CD14-positive monocyte (primary cell): ENCODE data around the gene FARP1. TPM values are rescaled to one million over a fixed set of nuclear protein-coding genes. Genes with fewer than 3 reads are reported as not detected.

Experiments used
- DNase-seq, 3 donors: peaks; one replicate each; pipeline ENCODE4 v3.0.0-alpha.2; 2011 to 2022
- H2AFZ ChIP-seq: 2 replicates; pipeline ENCODE4 v1.6.0; 2012; ENCODE audit warnings: mild to moderate bottlenecking, low read depth, low read length, inconsistent platforms; ENCODE audit not compliant: insufficient read depth, poor library complexity, severe bottlenecking
- H3K27ac ChIP-seq, 2 donors: 1 replicate in 1 of 2; 2 replicates in 1 of 2; pipeline ENCODE4 v1.5.1; 2012 to 2013; ENCODE audit warnings: low read length in 2 of 2, control low read depth in 1 of 2, inconsistent platforms in 1 of 2, low read depth in 1 of 2, mild to moderate bottlenecking in 1 of 2
- H3K27me3 ChIP-seq, 2 donors: one replicate each; pipeline versions ENCODE4 v1.6.0 to v1.6.1; 2011 to 2013; ENCODE audit warnings: low read length in 2 of 2; ENCODE audit not compliant: control insufficient read depth in 2 of 2, insufficient read depth in 2 of 2
- H3K36me3 ChIP-seq, 2 donors: replicated peaks in 1 of 2; 1 replicate in 1 of 2; 2 replicates in 1 of 2; pipeline versions ENCODE4 v1.5.1 to v1.6.1; 2012 to 2013; ENCODE audit warnings: low read length in 2 of 2, control low read depth in 1 of 2, inconsistent platforms in 1 of 2, mild to moderate bottlenecking in 1 of 2; ENCODE audit not compliant: insufficient read depth in 2 of 2, control insufficient read depth in 1 of 2
- H3K4me1 ChIP-seq, 2 donors: 1 replicate in 1 of 2; 2 replicates in 1 of 2; pipeline versions ENCODE4 v1.5.1 to v1.6.1; 2012 to 2013; ENCODE audit warnings: low read length in 2 of 2, control low read depth in 1 of 2, inconsistent platforms in 1 of 2, mild to moderate bottlenecking in 1 of 2, moderate library complexity in 1 of 2; ENCODE audit not compliant: insufficient read depth in 2 of 2, control insufficient read depth in 1 of 2
- H3K4me2 ChIP-seq: replicated peaks from 2 replicates; pipeline ENCODE3; 2012; ENCODE audit warnings: low read length, moderate library complexity, mild to moderate bottlenecking; ENCODE audit not compliant: poor library complexity, severe bottlenecking; ENCODE audit errors: extremely low read depth
- H3K4me3 ChIP-seq, 3 experiments: fragments of 200-600 bp in 1 of 3; sonication (generic) in 1 of 3; replicated peaks in 1 of 3; 1 replicate in 2 of 3; 2 replicates in 1 of 3; pipeline ENCODE4 v1.5.1; 2011 to 2013; ENCODE audit warnings: low read length in 3 of 3, mild to moderate bottlenecking in 3 of 3, control low read depth in 2 of 3, low read depth in 2 of 3, inconsistent platforms in 1 of 3, moderate library complexity in 1 of 3
- H3K79me2 ChIP-seq: 2 replicates; pipeline ENCODE4 v1.6.0; 2012; ENCODE audit warnings: mild to moderate bottlenecking, control low read depth, inconsistent platforms, low read length, moderate library complexity; ENCODE audit not compliant: insufficient read depth
- H3K9ac ChIP-seq: 2 replicates; pipeline ENCODE4 v1.6.0; 2017; ENCODE audit warnings: low read length, mild to moderate bottlenecking; ENCODE audit not compliant: insufficient read depth, poor library complexity, severe bottlenecking
- H3K9me3 ChIP-seq, 2 donors: replicated peaks in 1 of 2; 1 replicate in 1 of 2; 2 replicates in 1 of 2; pipeline versions ENCODE4 v1.5.1 to v1.6.1; 2012 to 2013; ENCODE audit warnings: low read length in 2 of 2, control low read depth in 1 of 2; ENCODE audit not compliant: control insufficient read depth in 1 of 2, insufficient read depth in 1 of 2
- H4K20me1 ChIP-seq: 2 replicates; pipeline ENCODE4 v1.6.0; 2012; ENCODE audit warnings: mild to moderate bottlenecking, low read length, control low read depth, moderate library complexity; ENCODE audit not compliant: insufficient read depth
- H3K27ac Mint-ChIP-seq, 7 donors: one replicate each; pipeline ENCODE4 v1.8.0; 2020; ENCODE audit warnings: mild to moderate bottlenecking in 7 of 7, mixed read lengths in 7 of 7, moderate library complexity in 6 of 7, inconsistent platforms in 2 of 7
- H3K27me3 Mint-ChIP-seq, 3 donors: one replicate each; pipeline ENCODE4 v1.8.0; 2021 to 2022; ENCODE audit warnings: low read depth in 3 of 3, mild to moderate bottlenecking in 3 of 3, mixed read lengths in 3 of 3, moderate library complexity in 3 of 3, inconsistent platforms in 1 of 3
- H3K36me3 Mint-ChIP-seq, 2 donors: one replicate each; pipeline ENCODE4 v1.8.0; 2020; ENCODE audit warnings: mixed read lengths in 2 of 2, inconsistent platforms in 1 of 2, mild to moderate bottlenecking in 1 of 2
- H3K4me1 Mint-ChIP-seq: one replicate; pipeline ENCODE4 v1.8.0; 2020; ENCODE audit warnings: mild to moderate bottlenecking, mixed read lengths
- H3K4me3 Mint-ChIP-seq, 2 donors: one replicate each; pipeline ENCODE4 v1.8.0; 2020; ENCODE audit warnings: mild to moderate bottlenecking in 2 of 2, mixed read lengths in 2 of 2, moderate library complexity in 1 of 2
- H3K9me3 Mint-ChIP-seq, 7 donors: one replicate each; pipeline ENCODE4 v1.8.0; 2020 to 2022; ENCODE audit warnings: mixed read lengths in 7 of 7, mild to moderate bottlenecking in 6 of 7, moderate library complexity in 6 of 7, inconsistent platforms in 2 of 7
- WGBS: methylation state at CpG from one replicate; pipeline ENCODE4 v1.1.5; 2013; ENCODE audit warnings: missing lambda C conversion rate; ENCODE audit not compliant: insufficient coverage; 5-methylcytosine and 5-hydroxymethylcytosine counted together
- intact Hi-C, 2 donors: fragments of 100-400 bp; cut with micrococcal nuclease; formaldehyde crosslinking; loops; one replicate each; pipeline versions ENCODE4 v1.15.0 to v1.15.1; 2023
- polyA plus RNA-seq, 3 donors: library from polyadenylated mRNA; depleted of rRNA in 1 of 3; unstranded in 2 of 3; stranded (reverse) in 1 of 3; fragments of 300-500 nt in 2 of 3; fragments of >200 nt in 1 of 3; fragmentation: Illumina TruSeq in 2 of 3; gene quantifications; 1 replicate in 2 of 3; 2 replicates in 1 of 3; pipeline ENCODE4 v1.2.3, GENCODE V29; 2012 to 2021
- TF ChIP-seq, protein P1 (sequence below): fragments of 200-600 bp; IDR thresholded peaks from one replicate; pipeline ENCODE4 v1.8.0; 2022; ENCODE audit warnings: antibody characterized with exemption, mild to moderate bottlenecking

FARP1 gene
- polyA plus RNA-seq, 3 donors, result 0.01 to 0.16 (median 0.12) TPM

GRCh38 chr13:98434060-98434459 lies 291.2 kb downstream of the FARP1 start:
- TF ChIP-seq, protein P1, sequence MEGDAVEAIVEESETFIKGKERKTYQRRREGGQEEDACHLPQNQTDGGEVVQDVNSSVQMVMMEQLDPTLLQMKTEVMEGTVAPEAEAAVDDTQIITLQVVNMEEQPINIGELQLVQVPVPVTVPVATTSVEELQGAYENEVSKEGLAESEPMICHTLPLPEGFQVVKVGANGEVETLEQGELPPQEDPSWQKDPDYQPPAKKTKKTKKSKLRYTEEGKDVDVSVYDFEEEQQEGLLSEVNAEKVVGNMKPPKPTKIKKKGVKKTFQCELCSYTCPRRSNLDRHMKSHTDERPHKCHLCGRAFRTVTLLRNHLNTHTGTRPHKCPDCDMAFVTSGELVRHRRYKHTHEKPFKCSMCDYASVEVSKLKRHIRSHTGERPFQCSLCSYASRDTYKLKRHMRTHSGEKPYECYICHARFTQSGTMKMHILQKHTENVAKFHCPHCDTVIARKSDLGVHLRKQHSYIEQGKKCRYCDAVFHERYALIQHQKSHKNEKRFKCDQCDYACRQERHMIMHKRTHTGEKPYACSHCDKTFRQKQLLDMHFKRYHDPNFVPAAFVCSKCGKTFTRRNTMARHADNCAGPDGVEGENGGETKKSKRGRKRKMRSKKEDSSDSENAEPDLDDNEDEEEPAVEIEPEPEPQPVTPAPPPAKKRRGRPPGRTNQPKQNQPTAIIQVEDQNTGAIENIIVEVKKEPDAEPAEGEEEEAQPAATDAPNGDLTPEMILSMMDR, result no peak
- Histone ChIP-seq H3K9ac (no peak overlapping the region), H3K9me3 (no peaks in the 10 kb centered on the region), H3K36me3 (no peaks in the 10 kb centered on the region), H3K27me3 (no peaks in the 10 kb centered on the region), H3K4me2 (no peak overlapping the region), H3K4me1 (no peaks in the 10 kb centered on the region), H3K4me3 (no peak overlapping the region), H4K20me1 (no peaks in the 10 kb centered on the region), H3K27ac (no peak overlapping the region), H2AFZ (no peak overlapping the region), H3K79me2 (no peaks in the 10 kb centered on the region)
- 100% methylated on average over 1 of the region's 6 CpGs for WGBS
- H3K27ac Mint-ChIP-seq, result no peak overlapping the region
- H3K27me3 Mint-ChIP-seq, result peaks cover 1 to 7% (median 2%) of the 10 kb centered on the region in 3 donors
- intact Hi-C loops, result no loop called here
- H3K9me3 Mint-ChIP-seq, result peaks cover 0 to 3% (median 0%) of the 10 kb centered on the region in 7 donors
- no peaks in the 10 kb centered on the region for H3K36me3 Mint-ChIP-seq
- no peak overlapping the region for H3K4me3 Mint-ChIP-seq
- no peak for DNase-seq
- no peaks in the 10 kb centered on the region for H3K4me1 Mint-ChIP-seq

DNA sequence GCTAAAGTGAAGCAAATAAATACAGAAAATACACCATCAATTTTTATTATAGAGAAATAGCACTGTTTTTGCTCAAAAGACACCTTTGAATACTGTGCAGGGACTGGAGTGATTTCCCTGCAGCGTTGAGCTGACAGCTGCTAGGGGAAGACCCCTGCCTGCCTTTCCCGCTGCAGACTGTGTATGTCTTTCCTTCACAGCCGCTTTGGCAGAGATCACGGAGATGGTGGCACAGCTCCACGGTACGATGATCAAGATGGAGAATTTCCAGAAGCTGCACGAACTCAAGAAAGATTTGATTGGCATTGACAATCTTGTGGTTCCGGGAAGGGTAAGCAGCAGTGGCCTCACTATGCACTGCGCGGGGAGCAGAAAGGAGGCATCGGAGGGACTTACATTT lies 292.5 kb downstream of the FARP1 start:
- Mint-ChIP-seq H3K4me1 (no peaks in the 10 kb centered on the region), H3K9me3 (peaks cover 0 to 3% (median 0%) of the 10 kb centered on the region in 7 donors), H3K27me3 (peaks cover 1 to 7% (median 2%) of the 10 kb centered on the region in 3 donors), H3K27ac (no peak overlapping the region), H3K4me3 (no peak overlapping the region), H3K36me3 (no peaks in the 10 kb centered on the region)
- Histone ChIP-seq H2AFZ (no peak overlapping the region), H3K79me2 (no peaks in the 10 kb centered on the region), H3K4me2 (no peak overlapping the region), H3K27ac (no peak overlapping the region), H3K27me3 (no peaks in the 10 kb centered on the region), H4K20me1 (no peaks in the 10 kb centered on the region), H3K9ac (no peak overlapping the region), H3K9me3 (no peaks in the 10 kb centered on the region), H3K4me1 (no peaks in the 10 kb centered on the region), H3K36me3 (no peaks in the 10 kb centered on the region), H3K4me3 (no peak overlapping the region)
- DNase-seq, result no peak
- TF ChIP-seq, protein P1, result no peak
- WGBS, result 89% methylated on average over 11 of the region's 11 CpGs
- intact Hi-C loops, result no loop called here
